Activated naive CD4-positive, alpha-beta T cell treated with Interleukin-2 at 50 U/mL for 16 hours (primary cell): Measurements from ENCODE around the gene WSCD2.
"Not testable (repeated sequence)": the region's sequence is repeated elsewhere in the genome, so short reads cannot be mapped to it uniquely, and the experiment has no call there.

ENCODE experiments used
- DNase-seq: peaks from one replicate; pipeline ENCODE4 v3.0.0-alpha.2; 2020

The WSCD2 gene

GRCh38 chr12:108199106-108199505 lies 70.0 kb downstream of the WSCD2 start:
- no peak for DNase-seq

GRCh38 chr12:108201808-108202207 lies 72.7 kb downstream of the WSCD2 start:
- DNase-seq = no peak

GRCh38 chr12:108204117-108204987 lies 75.3 kb downstream of the WSCD2 start:
- no peak for DNase-seq

- no peak for DNase-seq
Measured at GRCh38 chr12:108205864-108206263, 76.8 kb downstream of the WSCD2 start.

GRCh38 chr12:108207791-108208730 lies 79.0 kb downstream of the WSCD2 start:
- no peak for DNase-seq

- no peak for DNase-seq
Measured at GRCh38 chr12:108210001-108210400, 80.9 kb downstream of the WSCD2 start.

- DNase-seq = no peak
Measured at GRCh38 chr12:108211157-108211556, 82.1 kb downstream of the WSCD2 start.

- no peak for DNase-seq
Measured at GRCh38 chr12:108213871-108214445, 84.9 kb downstream of the WSCD2 start.

- DNase-seq = peak; percentile 5
Measured at GRCh38 chr12:108214486-108214885, 85.4 kb downstream of the WSCD2 start.

- DNase-seq = no peak
Measured at GRCh38 chr12:108215458-108215857, 86.4 kb downstream of the WSCD2 start.

GRCh38 chr12:108218921-108219320 lies 89.8 kb downstream of the WSCD2 start:
- no peak for DNase-seq

GRCh38 chr12:108225101-108225500 lies 96.0 kb downstream of the WSCD2 start:
- not testable (repeated sequence) for DNase-seq

GRCh38 chr12:108226866-108227265 lies 97.8 kb downstream of the WSCD2 start:
- no peak for DNase-seq

- no peak for DNase-seq
Measured at GRCh38 chr12:108228746-108229145, 99.7 kb downstream of the WSCD2 start.

- no peak for DNase-seq
Measured at GRCh38 chr12:108231109-108231905, 102.2 kb downstream of the WSCD2 start.

GRCh38 chr12:108231909-108232434 lies 102.9 kb downstream of the WSCD2 start:
- no peak for DNase-seq

GRCh38 chr12:108232565-108232964 lies 103.5 kb downstream of the WSCD2 start:
- no peak for DNase-seq

GRCh38 chr12:108234158-108234557 lies 105.1 kb downstream of the WSCD2 start:
- DNase-seq = no peak

GRCh38 chr12:108235197-108235984 lies 106.3 kb downstream of the WSCD2 start:
- DNase-seq = no peak

- no peak for DNase-seq
Measured at GRCh38 chr12:108235985-108236263, 106.8 kb downstream of the WSCD2 start.

GRCh38 chr12:108236366-108236765 lies 107.3 kb downstream of the WSCD2 start:
- no peak for DNase-seq

- DNase-seq = no peak
Measured at GRCh38 chr12:108237272-108237671, 108.2 kb downstream of the WSCD2 start.
